ENCODE results near the gene ARID1B. TPM values are rescaled to one million over a fixed set of nuclear protein-coding genes. Genes with fewer than 3 reads are reported as not detected.

ARID1B gene
- total RNA-seq, result 15.0 and 21.9 TPM in 2 replicates

GRCh38 chr6:156776840-156777576 lies at the start of gene ARID1B:
TSS of gene ARID1B (plus strand) at chr6:156777378. CDS start at chr6:156777681, 303 bp downstream.

